Karpas-422 (cell line): ENCODE measurements around the gene PGAP6. TPM values are rescaled to one million over a fixed set of nuclear protein-coding genes. Genes with fewer than 3 reads are reported as not detected.

Source experiments
- DNase-seq: peaks from one replicate; pipeline ENCODE4 v3.0.0-alpha.2; 2015
- H2AFZ ChIP-seq: fragments of 200-600 bp; sonication (generic); 2 replicates; pipeline ENCODE4 v1.6.1; 2014; ENCODE audit warnings: antibody characterized with exemption, low read length, mixed read lengths
- H3K27ac ChIP-seq: fragments of 200-600 bp; sonication (generic); 2 replicates; pipeline ENCODE4 v1.5.1; 2014; ENCODE audit warnings: mild to moderate bottlenecking, low read length, moderate library complexity
- H3K27me3 ChIP-seq: fragments of 200-600 bp; sonication (generic); 2 replicates; pipeline ENCODE4 v1.6.1; 2014; ENCODE audit warnings: low read length, mixed read lengths
- H3K36me3 ChIP-seq: fragments of 200-600 bp; sonication (generic); 2 replicates; pipeline ENCODE4 v1.6.1; 2014; ENCODE audit warnings: low read length, mixed read lengths; ENCODE audit not compliant: insufficient read depth
- H3K4me1 ChIP-seq: fragments of 200-600 bp; sonication (generic); 2 replicates; pipeline ENCODE4 v1.6.1; 2014; ENCODE audit warnings: mild to moderate bottlenecking, low read length, mixed read lengths
- H3K4me2 ChIP-seq: fragments of 200-600 bp; sonication (generic); 2 replicates; pipeline ENCODE4 v1.6.1; 2014; ENCODE audit warnings: low read length, low read depth, mild to moderate bottlenecking; ENCODE audit not compliant: poor library complexity, severe bottlenecking
- H3K4me3 ChIP-seq: fragments of 200-600 bp; sonication (generic); 2 replicates; pipeline ENCODE4 v1.5.1; 2014; ENCODE audit warnings: mild to moderate bottlenecking, antibody characterized with exemption, low read length, mixed read lengths
- H3K79me2 ChIP-seq: fragments of 200-600 bp; sonication (generic); 2 replicates; pipeline ENCODE4 v1.6.1; 2014; ENCODE audit warnings: mild to moderate bottlenecking, low read length, mixed read lengths
- H3K9ac ChIP-seq: fragments of 200-600 bp; sonication (generic); 2 replicates; pipeline ENCODE4 v1.6.0; 2014; ENCODE audit warnings: low read length
- H3K9me2 ChIP-seq: fragments of 200-600 bp; sonication (generic), shearing (Covaris generic); replicated peaks from 2 replicates; pipeline ENCODE4 v1.6.0; 2014; ENCODE audit warnings: mild to moderate bottlenecking, low read length, moderate library complexity; ENCODE audit not compliant: insufficient read depth
- H3K9me3 ChIP-seq: fragments of 300-700, 200-600 bp; sonication (generic); 2 replicates; pipeline ENCODE4 v1.6.1; 2014; ENCODE audit warnings: low read length, mixed read lengths
- H4K20me1 ChIP-seq: fragments of 200-600 bp; sonication (generic); 2 replicates; pipeline ENCODE4 v1.6.1; 2014; ENCODE audit warnings: mild to moderate bottlenecking, antibody characterized with exemption, low read length, low read depth; ENCODE audit not compliant: insufficient read depth
- total RNA-seq: library from RNA; depleted of rRNA; stranded (reverse); fragments of >200 nt; shearing (Covaris generic); gene quantifications from 2 replicates; pipeline ENCODE4 v1.2.3, GENCODE V29; 2014; ENCODE audit warnings: low replicate concordance

PGAP6 gene
- total RNA-seq, 1 experiment from 2014 or later, result 58.1 TPM

DNA sequence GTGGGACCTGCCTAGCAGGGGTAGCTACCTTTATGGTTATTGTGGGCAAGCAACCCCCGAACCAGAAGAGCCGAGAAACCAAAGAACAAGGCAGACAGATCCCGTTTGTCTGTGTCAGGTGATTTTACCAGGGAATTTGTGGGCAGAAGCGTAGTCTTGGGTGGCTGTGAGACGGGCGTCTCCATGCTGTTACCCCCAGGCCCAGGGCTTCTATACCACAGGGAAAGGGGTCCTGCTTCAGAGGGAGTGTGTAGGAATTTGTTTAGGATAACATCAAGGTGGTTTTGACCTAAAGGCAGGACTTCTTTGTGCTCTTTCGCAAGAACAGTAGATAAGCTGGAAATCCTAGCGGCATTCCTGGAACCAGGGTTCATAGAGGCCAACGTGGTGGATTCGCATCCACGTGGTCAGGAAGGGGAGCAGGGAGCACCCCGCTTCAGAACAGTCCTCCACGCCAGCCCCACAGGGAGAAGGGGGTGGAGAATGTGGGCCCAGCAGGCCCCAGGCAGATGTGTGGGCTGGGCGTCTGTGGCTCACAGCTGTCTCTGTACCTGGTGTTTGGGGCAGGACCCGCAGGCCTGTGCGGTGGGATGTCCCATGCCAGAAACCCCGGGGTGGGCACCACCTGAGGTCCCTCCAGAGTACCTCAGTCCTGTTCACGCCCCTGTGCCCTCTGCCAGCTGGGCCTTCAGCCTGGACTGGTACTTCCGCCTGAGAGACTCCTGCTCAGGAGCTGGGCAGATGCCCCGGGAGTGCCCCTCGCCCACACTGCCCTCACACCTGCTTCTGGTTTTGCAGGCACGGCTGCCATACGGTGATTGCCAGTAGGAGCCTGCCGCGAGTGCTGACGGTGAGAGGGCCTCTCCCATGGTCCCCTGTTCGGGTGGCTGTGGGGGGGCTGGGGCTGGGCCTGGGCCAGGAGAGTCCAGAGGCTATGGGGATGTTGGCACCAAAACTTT is 24.0 kb upstream of the PGAP6 start:
- Histone ChIP-seq H3K27ac (no peak overlapping the region), H3K27me3 (no peaks in the 10 kb centered on the region), H2AFZ (no peak overlapping the region), H4K20me1 (no peaks in the 10 kb centered on the region), H3K9me2 (no peaks in the 10 kb centered on the region), H3K79me2 (no peaks in the 10 kb centered on the region), H3K4me2 (no peak overlapping the region), H3K9me3 (no peaks in the 10 kb centered on the region), H3K36me3 (no peaks in the 10 kb centered on the region), H3K4me3 (no peak overlapping the region), H3K9ac (no peak overlapping the region), H3K4me1 (peaks cover 7% of the 10 kb centered on the region)
- DNase-seq, result no peak

DNA sequence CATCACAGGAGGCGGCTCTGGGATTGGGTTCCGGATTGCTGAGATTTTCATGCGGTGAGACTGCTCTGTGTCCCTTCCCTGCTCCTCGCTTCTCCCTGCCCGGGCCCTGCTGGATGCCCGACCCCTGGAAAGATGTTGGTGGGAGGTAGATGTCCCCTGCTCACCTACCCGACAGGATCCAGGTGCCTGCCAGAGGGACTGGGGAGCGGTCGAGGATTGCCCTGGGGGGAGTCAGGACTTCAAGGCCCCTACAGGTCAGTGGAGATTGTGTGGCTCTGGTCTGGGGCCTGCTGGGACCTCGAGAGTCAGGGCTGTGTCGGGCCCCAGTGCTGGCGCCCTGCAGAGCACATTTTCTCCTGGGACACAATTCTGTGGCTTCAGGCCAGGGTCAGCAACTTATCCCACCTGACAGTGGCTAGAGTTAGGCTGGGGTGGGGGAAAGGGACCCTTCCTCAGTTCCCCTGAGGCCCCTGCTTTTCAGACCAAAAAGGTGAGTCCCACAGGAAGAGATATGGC is 23.3 kb upstream of the PGAP6 start:
- H3K9ac ChIP-seq, result no peak overlapping the region
- peaks cover 14% of the 10 kb centered on the region for H3K4me1 ChIP-seq
- no peaks in the 10 kb centered on the region for H3K79me2 ChIP-seq
- no peaks in the 10 kb centered on the region for H4K20me1 ChIP-seq
- no peak overlapping the region for H3K27ac ChIP-seq
- H3K36me3 ChIP-seq, result no peaks in the 10 kb centered on the region
- H3K9me3 ChIP-seq, result no peaks in the 10 kb centered on the region
- DNase-seq, result no peak
- H3K4me3 ChIP-seq, result no peak overlapping the region
- H3K9me2 ChIP-seq, result no peaks in the 10 kb centered on the region
- no peak overlapping the region for H3K4me2 ChIP-seq
- no peaks in the 10 kb centered on the region for H3K27me3 ChIP-seq
- no peak overlapping the region for H2AFZ ChIP-seq

DNA sequence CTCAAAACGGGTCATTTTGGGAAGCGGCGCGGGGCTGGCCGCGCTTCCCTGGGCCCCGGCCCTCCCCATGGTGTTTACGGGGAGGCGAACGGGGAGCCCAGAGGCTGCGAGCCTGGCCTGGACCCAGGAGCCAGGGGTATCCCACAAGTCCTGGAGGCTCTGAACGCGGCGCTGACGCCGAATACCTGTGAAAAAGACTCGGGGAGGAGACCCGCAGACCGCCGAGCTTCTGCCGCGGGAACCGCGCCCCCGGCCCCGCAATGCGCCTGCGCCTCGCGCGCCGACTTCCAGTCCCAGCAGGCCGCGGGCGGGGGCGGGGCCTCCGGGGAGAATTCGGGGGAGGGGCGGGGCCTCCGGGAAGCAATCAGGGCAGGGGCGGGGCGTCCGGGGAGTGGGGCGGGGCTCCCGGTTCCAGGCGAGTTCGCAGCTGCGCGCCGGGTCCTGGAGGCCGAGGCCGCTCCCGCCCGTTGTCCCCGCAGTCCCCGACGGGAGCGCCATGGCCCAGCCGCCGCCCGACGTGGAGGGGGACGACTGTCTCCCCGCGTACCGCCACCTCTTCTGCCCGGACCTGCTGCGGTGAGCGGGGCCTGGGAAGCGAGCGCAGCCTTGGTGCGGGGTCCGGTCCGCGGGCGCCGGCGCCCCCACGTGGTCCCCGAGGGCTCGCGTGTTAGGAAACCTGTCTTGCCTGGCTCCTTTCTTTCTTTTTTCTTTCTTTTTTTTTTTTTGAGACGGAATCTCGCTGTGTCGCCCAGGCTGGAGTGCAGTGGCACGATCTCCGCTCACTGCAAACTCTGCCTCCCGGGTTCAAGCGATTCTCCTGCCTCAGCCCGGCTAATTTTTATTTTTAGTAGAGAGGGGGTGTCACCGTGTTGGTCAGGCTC is 19.9 kb upstream of the PGAP6 start, which contains the start of gene DECR2:
Gene DECR2 (plus strand): TSS at position 418 of the 881 bp plus-strand sequence. CDS start 79 bp downstream, at position 497.
- Histone ChIP-seq H3K9ac (peak within 1 kb of the TSS; percentile 85), H3K4me2 (peak within 1 kb of the TSS; percentile 73), H3K4me1 (peaks cover 39% of the 10 kb centered on the region), H3K79me2 (no peaks in the 10 kb centered on the region), H4K20me1 (0 out of 2 replicates have a peak, but pooled peaks cover 7% of the 10 kb centered on the region), H3K4me3 (peak within 1 kb of the TSS; percentile 71), H3K9me2 (no peaks in the 10 kb centered on the region), H3K9me3 (no peaks in the 10 kb centered on the region), H3K27me3 (no peaks in the 10 kb centered on the region), H3K36me3 (no peaks in the 10 kb centered on the region), H3K27ac (peak within 1 kb of the TSS; percentile 67), H2AFZ (peak within 1 kb of the TSS; percentile 92)
- DNase-seq, result peak; percentile 96

DNA sequence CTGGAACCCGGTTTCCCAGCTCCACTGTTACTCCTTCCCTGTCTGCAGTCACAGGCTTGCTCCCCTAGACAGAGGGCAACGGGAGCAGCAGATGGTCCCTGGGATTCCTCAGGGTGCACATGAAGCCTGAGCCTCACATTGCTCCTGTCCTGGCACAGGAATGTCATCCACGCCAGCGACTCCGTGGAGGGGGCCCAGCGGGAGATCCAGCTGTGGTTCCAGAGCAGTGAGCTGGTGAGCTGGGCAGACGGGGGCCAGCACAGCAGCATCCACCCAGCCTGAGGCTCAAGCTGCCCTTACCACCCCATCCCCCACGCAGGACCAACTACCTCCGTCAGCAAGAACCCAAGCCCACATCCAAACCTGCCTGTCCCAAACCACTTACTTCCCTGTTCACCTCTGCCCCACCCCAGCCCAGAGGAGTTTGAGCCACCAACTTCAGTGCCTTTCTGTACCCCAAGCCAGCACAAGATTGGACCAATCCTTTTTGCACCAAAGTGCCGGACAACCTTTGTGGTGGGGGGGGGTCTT is 18.3 kb upstream of the PGAP6 start:
- Histone ChIP-seq H3K9me2 (no peaks in the 10 kb centered on the region), H3K4me3 (peak overlapping the region; percentile 71), H3K4me2 (peak overlapping the region; percentile 73), H3K27ac (peak overlapping the region; percentile 67), H2AFZ (no peak overlapping the region), H3K36me3 (no peaks in the 10 kb centered on the region), H4K20me1 (0 out of 2 replicates have a peak, but pooled peaks cover 7% of the 10 kb centered on the region), H3K9ac (peak overlapping the region; percentile 85), H3K27me3 (no peaks in the 10 kb centered on the region), H3K9me3 (no peaks in the 10 kb centered on the region), H3K4me1 (peaks cover 43% of the 10 kb centered on the region), H3K79me2 (no peaks in the 10 kb centered on the region)
- DNase-seq, result no peak

DNA sequence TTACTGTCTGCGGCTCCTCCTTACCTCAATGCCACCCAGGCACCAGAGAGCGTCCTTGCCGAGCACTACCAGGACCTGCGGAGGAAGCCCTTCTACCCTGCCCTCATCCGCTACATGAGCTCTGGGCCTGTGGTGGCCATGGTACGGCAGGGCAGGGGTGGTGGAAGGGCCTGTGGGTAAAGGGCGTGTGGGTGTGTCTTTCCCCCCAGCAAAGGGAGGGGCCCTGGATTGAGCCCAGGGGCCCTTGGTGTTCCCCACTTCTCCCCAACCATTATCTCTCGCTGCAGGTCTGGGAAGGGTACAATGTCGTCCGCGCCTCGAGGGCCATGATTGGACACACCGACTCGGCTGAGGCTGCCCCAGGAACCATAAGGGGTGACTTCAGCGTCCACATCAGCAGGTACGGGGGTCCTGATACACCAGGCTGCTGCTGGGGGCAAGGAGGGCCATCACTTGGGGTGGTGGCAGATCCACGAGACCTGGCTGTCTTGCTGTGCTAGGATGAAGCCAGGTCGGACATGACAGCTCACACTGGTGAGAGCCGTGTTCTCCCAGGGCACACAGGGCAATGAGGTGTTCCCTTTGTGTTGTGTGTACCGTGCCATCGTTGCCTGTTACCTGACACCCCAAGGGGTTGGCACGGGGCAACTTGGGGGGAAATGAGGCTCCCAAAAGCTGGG is 17.7 kb upstream of the PGAP6 start:
- no peaks in the 10 kb centered on the region for H3K9me3 ChIP-seq
- no peak overlapping the region for H2AFZ ChIP-seq
- DNase-seq, result peak; percentile 39
- H3K4me1 ChIP-seq, result peaks cover 43% of the 10 kb centered on the region
- 0 out of 2 replicates have a peak, but pooled peaks cover 7% of the 10 kb centered on the region for H4K20me1 ChIP-seq
- H3K9me2 ChIP-seq, result no peaks in the 10 kb centered on the region
- H3K4me2 ChIP-seq, result peak overlapping the region; percentile 73
- H3K4me3 ChIP-seq, result peak overlapping the region; percentile 71; the same call in 1 of the 2 replicates
- H3K27ac ChIP-seq, result peak overlapping the region; percentile 67
- no peaks in the 10 kb centered on the region for H3K36me3 ChIP-seq
- peak overlapping the region; percentile 85 for H3K9ac ChIP-seq
- H3K27me3 ChIP-seq, result no peaks in the 10 kb centered on the region
- H3K79me2 ChIP-seq, result no peaks in the 10 kb centered on the region

DNA sequence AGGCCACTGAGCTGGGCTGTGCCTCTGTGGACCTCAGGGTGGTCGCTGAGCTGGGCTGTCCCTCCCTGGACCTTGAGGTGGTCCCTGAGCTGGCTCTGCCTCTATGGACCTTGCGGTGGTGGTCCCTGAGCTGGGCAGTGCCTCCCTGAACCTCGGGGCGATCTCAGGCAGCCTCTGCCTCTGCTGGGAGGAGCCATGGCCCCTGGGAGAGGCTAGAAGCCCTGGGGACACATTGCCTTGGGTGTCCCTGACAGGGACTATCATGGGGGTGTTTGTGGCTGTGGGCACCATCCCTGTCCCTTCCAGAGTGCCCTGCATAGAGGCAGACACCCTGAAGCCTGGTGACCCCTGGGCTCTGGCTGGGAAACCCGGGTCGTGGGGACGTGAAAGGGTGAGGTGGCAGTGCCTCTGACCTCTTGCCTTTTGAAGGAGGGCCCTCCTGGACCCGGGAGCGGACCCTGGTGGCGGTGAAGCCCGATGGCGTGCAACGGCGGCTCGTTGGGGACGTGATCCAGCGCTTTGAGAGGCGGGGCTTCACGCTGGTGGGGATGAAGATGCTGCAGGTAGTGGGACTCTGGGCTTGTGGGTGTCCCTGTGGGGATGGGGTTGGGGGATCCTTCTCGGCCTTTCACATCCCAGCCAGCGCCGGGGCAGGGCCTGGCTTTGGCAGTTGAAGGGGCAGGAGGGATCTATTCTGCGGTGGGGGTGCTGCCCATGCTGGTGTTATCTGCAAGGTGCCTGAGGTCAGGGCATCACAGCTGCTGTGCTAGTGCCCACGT is 17.0 kb upstream of the PGAP6 start:
- Histone ChIP-seq H3K9me3 (no peaks in the 10 kb centered on the region), H3K9ac (peak overlapping the region; percentile 85), H3K4me2 (peak overlapping the region; percentile 41), H2AFZ (no peak overlapping the region), H3K4me3 (no peak overlapping the region; the same call in 1 of the 2 replicates), H3K79me2 (no peaks in the 10 kb centered on the region), H4K20me1 (0 out of 2 replicates have a peak, but pooled peaks cover 7% of the 10 kb centered on the region), H3K4me1 (peaks cover 43% of the 10 kb centered on the region), H3K27me3 (no peaks in the 10 kb centered on the region), H3K36me3 (no peaks in the 10 kb centered on the region), H3K27ac (no peak overlapping the region), H3K9me2 (no peaks in the 10 kb centered on the region)
- DNase-seq, result peak; percentile 44
